KBM-7 (cell line): ENCODE results near the gene OTUD5.
"Not testable (repeated sequence)": the region's sequence is repeated elsewhere in the genome, so short reads cannot be mapped to it uniquely, and the experiment has no call there.

Experiments
- DNase-seq: peaks from one replicate; pipeline ENCODE4 v3.0.0-alpha.2; 2015
- in situ Hi-C: fragments of 300-500 bp; cut with MboI; formaldehyde crosslinking; loops from 2 replicates; pipeline ENCODE4 v1.14.3; 2020; ENCODE audit warnings: low sequenced_read_pairs, low pct_unique_long_range_greater_than_20kb, mixed read lengths

The OTUD5 gene

DNA sequence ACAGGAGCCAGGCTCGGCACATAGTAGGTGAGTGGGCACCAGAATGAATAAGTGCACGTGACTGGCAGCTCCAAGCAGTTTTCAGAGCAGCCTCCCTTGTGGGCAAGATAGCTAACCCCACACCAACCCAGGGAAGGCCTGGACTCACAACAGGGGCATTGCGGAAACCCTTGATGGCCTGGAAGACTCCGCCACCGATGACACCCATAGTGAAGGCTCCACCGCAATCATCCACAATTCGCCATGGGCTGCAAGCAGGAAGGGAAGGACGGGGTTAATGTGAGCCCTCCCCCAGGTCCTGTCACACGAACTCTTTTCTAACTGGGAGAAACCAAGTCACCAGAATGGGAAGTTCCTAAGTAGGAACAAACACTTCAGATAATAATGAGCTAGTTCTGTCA lies 60.8 kb downstream of the OTUD5 start:
- in situ Hi-C loops: no loop called here
- peak; percentile 86 for DNase-seq

DNA sequence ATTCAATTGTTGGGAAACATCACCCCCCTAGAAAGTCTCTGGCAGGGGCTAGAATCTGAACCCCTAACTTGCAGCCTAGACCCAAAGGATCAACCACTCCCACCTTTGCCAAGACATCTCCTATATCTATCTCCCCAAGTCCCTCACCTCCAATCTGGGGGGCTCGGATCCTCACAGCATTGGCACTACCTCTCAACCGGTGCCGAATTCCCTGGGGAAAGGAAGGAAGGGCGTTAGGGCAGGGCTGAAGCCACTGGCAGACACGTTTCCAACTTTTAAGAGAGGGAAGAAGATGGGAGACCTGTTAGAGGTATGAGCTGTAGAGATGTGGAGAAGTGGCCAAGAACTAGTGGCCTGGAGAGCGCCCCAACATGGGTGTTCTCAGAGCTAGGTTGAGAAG lies 62.5 kb downstream of the OTUD5 start:
- in situ Hi-C loops: no loop called here

DNA sequence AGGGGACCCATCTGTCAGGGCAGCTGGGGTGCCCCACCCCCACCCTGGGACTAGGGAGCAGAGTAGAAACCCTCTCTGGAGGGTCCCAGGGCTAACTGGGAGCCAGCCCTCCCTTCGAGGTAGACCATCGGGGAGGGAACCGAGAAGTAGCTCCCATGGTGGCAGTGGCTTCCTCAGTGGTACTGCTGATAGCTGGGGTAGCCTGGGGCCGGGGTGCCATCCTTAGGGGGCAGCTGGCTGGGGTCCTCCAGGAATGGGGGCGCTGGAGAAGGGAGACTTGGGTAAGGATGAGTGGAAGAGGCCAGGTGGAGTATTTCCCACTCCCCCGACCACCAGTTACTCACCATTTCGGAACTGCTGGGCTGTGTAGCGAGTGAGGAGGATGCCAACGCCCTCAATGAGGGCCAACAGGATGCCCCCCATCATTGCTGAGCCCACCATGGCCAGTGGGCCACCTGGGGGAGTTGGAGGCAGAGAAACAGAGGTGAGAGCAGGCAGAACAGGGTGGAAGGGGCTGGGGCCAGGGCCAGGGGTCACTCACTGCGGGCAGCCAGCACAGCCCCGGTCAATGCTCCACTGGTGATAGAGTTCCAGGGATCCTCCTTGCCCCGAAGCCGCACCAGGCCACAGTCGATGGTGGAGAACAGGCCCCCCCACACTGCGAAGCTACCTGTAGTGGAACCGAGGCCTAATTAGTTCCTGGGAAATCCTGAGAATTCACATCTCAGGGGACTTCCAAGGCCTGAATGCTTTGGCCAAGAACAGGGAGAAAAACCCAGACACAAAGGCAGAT lies 63.7 kb downstream of the OTUD5 start:
- no peak for DNase-seq
- in situ Hi-C loops: no loop called here

More for the DNA sequence above, 62.5 kb downstream of the OTUD5 start:
- no peak for DNase-seq

DNA sequence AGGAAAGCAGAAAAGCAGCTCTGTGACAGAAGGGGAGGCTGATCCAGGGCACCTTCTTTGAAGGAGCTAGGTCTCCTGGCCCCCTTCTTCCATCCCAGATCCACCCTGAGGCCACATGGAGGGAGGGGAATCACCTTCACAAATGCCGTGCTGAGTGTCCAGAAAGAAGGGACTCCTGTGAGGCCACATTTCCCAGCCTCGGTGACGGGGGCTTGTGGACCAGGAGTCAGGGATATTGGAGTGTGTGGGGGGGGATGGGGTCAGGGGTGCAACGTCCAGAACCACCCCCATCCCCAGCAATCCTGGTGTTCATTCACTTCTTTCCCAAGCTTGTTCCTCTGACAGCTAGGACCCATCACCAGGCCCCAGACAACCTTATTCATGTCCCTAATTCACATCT lies 64.5 kb downstream of the OTUD5 start:
- DNase-seq: no peak
- in situ Hi-C loops: no loop called here

DNA sequence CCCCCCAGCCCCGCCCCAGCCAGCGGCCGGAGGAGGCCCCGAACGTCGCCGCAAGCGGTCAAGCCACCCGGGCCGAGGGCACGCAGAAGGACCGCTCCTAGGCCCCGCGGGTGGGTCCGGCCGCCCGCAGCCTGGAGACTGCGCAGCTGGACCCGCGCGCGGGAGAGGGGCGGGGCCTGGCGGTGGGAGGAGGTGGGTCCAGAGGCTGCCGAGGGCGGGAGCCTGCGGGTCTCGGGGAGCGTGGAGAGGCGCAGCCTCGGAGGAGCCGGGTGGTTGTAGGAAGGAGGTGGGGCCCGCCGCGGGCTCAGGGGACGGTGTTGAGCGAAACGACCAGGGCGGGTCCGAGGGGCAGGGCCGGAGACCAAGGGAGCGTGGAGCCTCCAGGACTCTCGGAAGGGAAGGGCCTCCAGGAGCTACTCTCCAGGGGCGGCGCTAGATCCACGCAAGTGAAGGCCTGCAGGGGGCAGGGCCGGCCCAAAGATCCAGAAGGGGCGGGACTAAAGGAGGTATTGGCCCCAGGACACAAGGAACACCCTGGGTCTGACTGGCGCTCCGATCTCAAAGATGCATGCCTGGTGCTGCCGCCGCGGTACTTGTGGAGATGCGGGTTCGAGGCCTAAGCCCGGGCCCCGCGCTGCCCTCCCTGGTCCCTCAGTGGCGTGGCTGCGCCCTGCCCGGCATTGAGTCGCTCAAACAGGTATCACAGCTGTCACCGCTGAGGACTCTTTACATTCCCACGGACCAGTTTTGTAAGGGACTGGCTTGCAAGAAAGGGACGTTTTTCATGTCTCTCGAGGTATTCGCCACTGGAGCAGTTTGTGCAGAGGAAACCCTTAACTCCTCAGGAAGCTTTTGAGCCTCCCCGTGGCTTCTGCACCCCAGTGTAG lies 65.8 kb downstream of the OTUD5 start:
- peak; percentile 95 for DNase-seq
- in situ Hi-C loops: no loop called here

DNA sequence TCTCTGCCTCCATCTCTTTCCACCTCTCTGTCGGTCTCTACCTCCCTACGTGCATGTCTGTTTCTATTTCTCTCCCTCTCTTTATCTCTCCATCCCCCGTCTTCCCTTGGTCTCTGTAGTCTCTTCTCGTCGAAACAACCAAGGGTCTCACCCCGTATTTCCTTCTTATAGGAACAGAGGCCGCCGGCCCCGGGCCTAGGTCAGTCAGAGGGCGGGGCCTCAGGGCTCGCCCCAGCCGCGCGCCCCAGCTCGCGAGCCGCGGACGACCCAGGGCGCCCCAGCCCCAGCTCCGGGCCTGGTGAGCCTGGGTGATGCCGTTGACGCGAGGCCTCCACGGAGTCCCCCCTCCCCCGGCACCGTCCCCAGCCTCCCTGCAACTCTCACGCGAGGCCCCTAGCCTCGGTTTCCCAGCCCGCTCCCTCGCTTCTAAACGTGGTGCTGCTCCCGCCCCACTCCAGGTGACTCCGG lies 66.4 kb downstream of the OTUD5 start:
- no peak for DNase-seq
- in situ Hi-C loops: no loop called here

DNA sequence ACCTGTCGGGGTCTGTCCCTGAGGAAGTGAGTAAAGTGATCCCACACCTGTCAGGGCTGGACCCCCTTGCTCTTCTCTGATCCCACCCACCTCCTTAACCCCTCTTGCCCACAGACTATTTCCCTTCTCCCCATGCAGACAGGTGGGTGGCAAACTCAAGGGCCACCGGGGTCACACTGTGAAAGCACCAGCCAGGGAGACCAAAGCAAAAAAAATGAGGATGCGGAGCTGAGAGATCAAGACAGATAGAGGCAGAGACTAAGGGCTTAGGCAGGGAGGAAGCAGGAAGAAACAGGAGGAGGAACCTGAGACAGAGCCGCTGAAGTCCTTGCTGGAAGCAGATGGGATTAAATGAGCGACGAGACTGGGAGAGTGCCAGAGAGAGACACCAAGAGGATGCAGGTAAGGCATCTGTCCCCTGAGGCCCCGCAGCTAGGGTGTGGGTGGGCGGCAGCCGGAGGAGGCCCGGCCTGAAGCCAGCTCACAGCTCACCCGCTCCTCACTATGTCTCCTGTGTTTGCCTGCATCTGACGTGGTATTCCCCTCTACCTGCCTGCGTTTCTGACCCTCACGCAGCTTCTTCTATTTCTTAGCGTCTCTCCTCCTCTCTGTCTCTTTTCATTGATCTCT lies 67.0 kb downstream of the OTUD5 start:
- DNase-seq: no peak
- in situ Hi-C loops: no loop called here

DNA sequence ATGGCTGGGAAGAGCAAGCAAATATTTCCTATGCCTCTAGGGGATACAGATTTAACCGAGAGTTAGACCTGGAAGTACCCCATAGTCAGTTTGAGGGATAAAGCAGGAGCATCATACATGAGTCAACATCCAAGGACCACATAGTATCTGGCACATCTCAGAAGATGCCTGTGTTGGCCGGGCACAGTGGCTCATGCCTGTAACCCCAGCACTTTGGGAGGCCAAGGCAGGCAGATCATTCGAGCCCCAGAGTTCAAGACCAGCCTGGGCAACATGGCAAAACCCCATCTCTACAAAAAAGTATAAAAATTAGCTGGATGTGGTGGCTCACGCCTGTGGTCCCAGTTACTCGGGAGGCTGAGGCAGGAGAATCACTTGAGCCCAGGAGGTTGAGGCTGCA lies 70.8 kb downstream of the OTUD5 start:
- DNase-seq, in situ Hi-C loops: not testable (repeated sequence)

DNA sequence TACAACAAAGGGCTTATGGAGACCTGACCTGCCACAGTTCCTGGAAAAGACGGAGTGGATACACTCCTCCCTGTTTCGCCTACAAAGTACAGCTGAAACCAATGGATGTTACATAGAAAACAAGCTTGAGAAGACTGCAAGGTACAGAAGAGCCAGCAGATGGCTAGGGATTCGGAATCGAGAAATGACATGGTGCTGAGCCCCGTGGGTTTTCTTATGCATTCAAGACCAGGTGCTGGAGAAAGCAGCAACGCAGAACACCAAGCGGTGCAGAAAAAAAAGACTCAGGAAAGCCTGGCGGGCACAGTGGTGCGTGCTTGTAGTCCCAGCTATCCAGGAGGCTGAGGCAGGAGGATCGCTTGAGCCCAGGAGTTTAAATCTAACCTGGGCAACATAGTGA lies 73.7 kb downstream of the OTUD5 start:
- no peak for DNase-seq
- in situ Hi-C loops: no loop called here

DNA sequence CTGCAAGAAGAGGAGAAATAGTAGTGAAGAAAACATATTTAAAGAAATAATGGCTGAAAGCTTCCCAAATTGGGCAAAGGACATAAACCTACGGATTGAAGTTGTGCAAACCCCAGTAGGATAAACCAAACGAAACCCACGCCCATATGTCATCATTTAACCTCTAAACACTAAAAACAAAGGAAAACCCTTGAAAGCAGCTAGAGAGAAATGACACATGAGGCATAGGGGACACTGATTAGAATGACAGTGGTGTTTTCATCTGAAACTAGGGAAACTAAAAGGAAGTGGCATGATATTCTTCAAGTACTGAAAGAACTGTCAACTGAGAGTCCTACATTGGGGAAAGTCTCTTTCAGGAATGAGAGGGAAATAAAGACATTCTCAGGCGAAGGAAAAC lies 80.5 kb downstream of the OTUD5 start:
- DNase-seq, in situ Hi-C loops: not testable (repeated sequence)
